ENCODE results near the gene MRC1.

The MRC1 gene

GRCh38 chr10:17795813-17796594 is 13.1 kb upstream of the MRC1 start:
- no peak for DNase-seq

- no peak for DNase-seq
Observed at GRCh38 chr10:17801507-17801906, 7.6 kb upstream of the MRC1 start.

GRCh38 chr10:17802350-17802749 is 6.8 kb upstream of the MRC1 start:
- no peak for DNase-seq

- DNase-seq = peak; percentile 40
Observed at GRCh38 chr10:17802976-17803375, 6.2 kb upstream of the MRC1 start.

- no peak for DNase-seq
Observed at GRCh38 chr10:17805330-17805729, 3.8 kb upstream of the MRC1 start.

- no peak for DNase-seq
Observed at GRCh38 chr10:17805921-17806577, 3.1 kb upstream of the MRC1 start.

GRCh38 chr10:17811146-17811865 is 2.2 kb downstream of the MRC1 start:
- no peak for DNase-seq

- DNase-seq = no peak
Observed at GRCh38 chr10:17814973-17815372, 5.8 kb downstream of the MRC1 start.

GRCh38 chr10:17816199-17816598 is 7.1 kb downstream of the MRC1 start:
- no peak for DNase-seq

- no peak for DNase-seq
Observed at GRCh38 chr10:17817316-17817715, 8.2 kb downstream of the MRC1 start.

GRCh38 chr10:17817790-17818189 is 8.6 kb downstream of the MRC1 start:
- DNase-seq = no peak

GRCh38 chr10:17819836-17820235 is 10.7 kb downstream of the MRC1 start:
- DNase-seq = no peak

- no peak for DNase-seq
Observed at GRCh38 chr10:17820943-17821342, 11.8 kb downstream of the MRC1 start.

- no peak for DNase-seq
Observed at GRCh38 chr10:17821893-17822292, 12.7 kb downstream of the MRC1 start.

GRCh38 chr10:17831341-17831740 is 22.2 kb downstream of the MRC1 start:
- DNase-seq = no peak

GRCh38 chr10:17831896-17832295 is 22.7 kb downstream of the MRC1 start:
- no peak for DNase-seq

GRCh38 chr10:17833656-17834055 is 24.5 kb downstream of the MRC1 start:
- no peak for DNase-seq

- peak; percentile 92 for DNase-seq
Observed at GRCh38 chr10:17835688-17836087, 26.5 kb downstream of the MRC1 start.

- peak; percentile 70 for DNase-seq
Observed at GRCh38 chr10:17836942-17837341, 27.8 kb downstream of the MRC1 start.

GRCh38 chr10:17838080-17838648 is 29.0 kb downstream of the MRC1 start:
- no peak for DNase-seq

GRCh38 chr10:17841050-17841449 is 31.9 kb downstream of the MRC1 start:
- no peak for DNase-seq

GRCh38 chr10:17842641-17843040 is 33.5 kb downstream of the MRC1 start:
- DNase-seq = no peak

GRCh38 chr10:17847585-17848296 is 38.6 kb downstream of the MRC1 start:
- DNase-seq = peak; percentile 40

All from fibroblast of skin of scalp (primary cell).